BJ (cell line): ENCODE data around the gene SUPT20HL2. TPM values are rescaled to one million over a fixed set of nuclear protein-coding genes. Genes with fewer than 3 reads are reported as not detected.
"Not testable (repeated sequence)": the region's sequence is repeated elsewhere in the genome, so short reads cannot be mapped to it uniquely, and the experiment has no call there.

Source experiments
- CTCF ChIA-PET: fragments of 350-600 bp; formaldehyde crosslinking; extraction: SDS; loops from one replicate; lab custom pipeline; 2021; ENCODE audit warnings: antibody characterized with exemption, inconsistent platforms; lab: Yijun Ruan, JAX
- POLR2A ChIA-PET: fragments of 300-600 bp; sonication (Branson Sonifier 250); formaldehyde crosslinking; extraction: SDS; loops from one replicate; lab custom pipeline; 2021; ENCODE audit warnings: antibody characterized with exemption; lab: Charles Lee
- DNase-seq: peaks from one replicate; pipeline ENCODE4 v3.0.0-alpha.2; 2011; ENCODE audit warnings: low read depth
- H3K27me3 ChIP-seq: 2 replicates; pipeline ENCODE4 v1.6.0; 2011; ENCODE audit warnings: low read length; ENCODE audit not compliant: control insufficient read depth, insufficient read depth
- H3K36me3 ChIP-seq: 2 replicates; pipeline ENCODE4 v1.5.1; 2011; ENCODE audit warnings: low read length; ENCODE audit not compliant: control insufficient read depth, insufficient read depth
- H3K4me3 ChIP-seq: 2 replicates; pipeline ENCODE4 v1.5.1; 2011; ENCODE audit warnings: low read depth, mild to moderate bottlenecking, control low read depth, low read length
- CTCF ChIP-seq: IDR thresholded peaks from 2 replicates; pipeline ENCODE4 v1.5.1; 2011; ENCODE audit warnings: low read depth, mild to moderate bottlenecking, control low read depth, inconsistent platforms, low read length, moderate library complexity; ENCODE audit not compliant: insufficient read depth
- polyA plus RNA-seq: library from polyadenylated mRNA; depleted of rRNA; stranded (reverse); fragments of >200 nt; gene quantifications from 2 replicates; pipeline ENCODE4 v1.2.3, GENCODE V29; 2011

The SUPT20HL2 gene
- polyA plus RNA-seq, 1 experiment: not detected

- ChIA-PET POLR2A (no interaction called here), CTCF (no interaction called here)
- Histone ChIP-seq H3K4me3 (no peak overlapping the region), H3K27me3 (no peaks in the 10 kb centered on the region), H3K36me3 (no peaks in the 10 kb centered on the region)
- no peak for TF ChIP-seq CTCF
- no peak for DNase-seq
Observed at GRCh38 chrX:24325231-24325630, 11.4 kb upstream of the SUPT20HL2 start.

- CTCF ChIA-PET: no interaction called here
- Histone ChIP-seq H3K27me3 (no peaks in the 10 kb centered on the region), H3K4me3 (no peak overlapping the region), H3K36me3 (no peaks in the 10 kb centered on the region)
- DNase-seq: no peak
- TF ChIP-seq CTCF: no peak
- POLR2A ChIA-PET: no interaction called here
Observed at GRCh38 chrX:24321741-24322395, 8.0 kb upstream of the SUPT20HL2 start.

- H3K36me3 ChIP-seq: no peaks in the 10 kb centered on the region
- no peak for DNase-seq
- H3K4me3 ChIP-seq: no peak overlapping the region
- TF ChIP-seq CTCF: no peak
- ChIA-PET POLR2A (no interaction called here), CTCF (no interaction called here)
- no peaks in the 10 kb centered on the region for H3K27me3 ChIP-seq
Observed at GRCh38 chrX:24317567-24317966, 3.7 kb upstream of the SUPT20HL2 start.

DNA sequence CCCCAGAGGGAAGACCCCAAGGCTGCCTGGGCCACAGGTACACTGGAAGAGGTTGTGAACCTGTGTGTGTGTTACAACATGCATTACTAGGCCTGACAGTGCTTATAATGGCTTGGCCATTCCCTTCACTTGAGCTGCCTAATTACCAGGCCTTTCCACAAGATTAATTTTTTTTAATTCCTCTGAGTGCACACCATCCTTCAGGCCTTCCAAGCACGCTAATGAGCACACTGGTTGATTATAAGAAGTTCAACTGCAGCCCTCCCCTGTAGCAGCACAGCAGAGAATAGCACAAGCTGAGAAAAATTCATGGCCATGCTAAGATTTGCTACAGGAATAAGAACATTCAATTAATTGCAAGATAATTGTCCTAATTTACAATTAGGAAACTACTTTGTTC, 2.2 kb upstream of the SUPT20HL2 start:
- TF ChIP-seq CTCF: no peak
- DNase-seq: no peak
- POLR2A ChIA-PET: no interaction called here

GRCh38 chrX:24312249-24312607, 1.6 kb downstream of the SUPT20HL2 start:
- CTCF ChIA-PET, H3K36me3 ChIP-seq, POLR2A ChIA-PET, H3K27me3 ChIP-seq, DNase-seq, H3K4me3 ChIP-seq: not testable (repeated sequence)

More for the DNA sequence above, 2.2 kb upstream of the SUPT20HL2 start:
- Histone ChIP-seq H3K36me3 (no peaks in the 10 kb centered on the region), H3K27me3 (no peaks in the 10 kb centered on the region), H3K4me3 (no peak overlapping the region)
- CTCF ChIA-PET: interaction anchor here (0.7 kb wide), 1 partner anchor 56 kb away, joined by 3 read pairs; no protein-coding TSS in a partner anchor

DNA sequence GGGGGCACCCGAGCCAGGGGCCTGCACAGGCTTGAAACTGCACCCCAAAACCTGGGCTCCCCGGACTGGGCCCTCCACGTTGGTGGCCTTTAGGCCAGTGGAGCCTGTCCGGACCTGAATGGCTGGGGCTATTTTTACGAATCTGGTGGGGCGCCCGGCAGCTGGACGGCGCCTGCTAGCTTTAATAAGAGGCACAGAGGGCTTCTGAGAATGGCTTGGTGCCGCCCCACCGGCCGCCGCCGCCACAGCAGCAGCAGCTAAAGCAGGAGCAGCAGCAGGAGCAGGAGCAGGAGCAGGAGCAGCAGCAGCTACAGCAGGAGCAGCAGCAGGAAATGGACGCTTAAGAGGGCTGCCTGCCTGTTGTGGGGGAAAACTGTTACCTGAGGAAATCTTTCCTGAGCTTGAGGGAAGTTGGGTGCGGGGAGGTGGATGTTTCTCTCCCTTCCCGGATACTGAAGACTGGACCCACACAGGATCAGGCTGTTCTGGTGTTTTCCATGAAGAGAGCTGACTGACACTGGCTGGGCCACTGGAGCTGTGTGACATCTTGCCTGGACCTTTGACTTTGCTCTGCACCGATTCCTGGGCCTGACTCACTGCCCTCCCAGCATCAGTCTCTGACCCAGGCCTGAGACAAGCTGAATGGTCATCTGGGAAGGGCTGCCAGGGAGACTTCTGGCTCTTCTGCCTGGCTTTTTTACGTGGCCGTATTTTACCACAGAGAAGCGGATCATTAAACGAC, 2.2 kb downstream of the SUPT20HL2 start:
- H3K4me3 ChIP-seq, CTCF ChIA-PET, H3K36me3 ChIP-seq, H3K27me3 ChIP-seq, POLR2A ChIA-PET, DNase-seq: not testable (repeated sequence)

GRCh38 chrX:24310916-24311315, 3.0 kb downstream of the SUPT20HL2 start:
- H3K36me3 ChIP-seq, H3K4me3 ChIP-seq, H3K27me3 ChIP-seq, POLR2A ChIA-PET, CTCF ChIA-PET, DNase-seq: not testable (repeated sequence)

DNA sequence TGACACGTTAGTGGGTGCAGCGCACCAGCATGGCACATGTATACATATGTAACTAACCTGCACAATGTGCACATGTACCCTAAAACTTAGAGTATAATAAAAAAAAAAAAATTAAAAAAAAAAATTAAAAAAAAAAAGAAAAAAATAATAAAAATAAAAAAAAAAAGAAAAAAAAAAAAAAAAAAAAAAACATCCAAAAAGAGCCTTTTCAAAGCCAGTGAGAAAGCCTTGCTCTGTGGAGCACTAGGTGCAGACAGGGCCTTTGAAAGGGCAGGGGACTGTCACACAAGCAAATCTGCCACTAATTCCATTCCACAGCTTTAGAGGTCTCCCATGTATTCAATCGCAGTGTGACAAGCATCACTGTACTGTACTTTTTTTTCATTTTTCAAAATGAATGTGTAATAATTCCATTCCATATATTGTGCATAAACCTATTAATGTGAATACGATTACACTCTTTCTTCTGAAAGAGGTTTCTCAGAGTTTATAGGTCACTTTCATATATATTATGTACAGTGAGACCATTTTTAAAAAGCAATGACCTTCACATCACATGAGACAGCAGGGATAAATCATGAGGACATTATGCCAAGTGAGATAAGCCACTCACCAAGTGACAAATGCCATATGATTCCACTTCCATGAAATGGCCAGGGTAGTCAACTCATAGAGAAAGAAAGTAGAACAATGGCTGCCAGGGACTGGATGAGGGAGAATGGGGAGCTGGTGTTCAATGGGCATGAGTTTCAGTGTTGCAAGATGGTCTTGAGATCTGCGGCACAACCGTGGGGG, 4.1 kb downstream of the SUPT20HL2 start:
- CTCF ChIA-PET, H3K4me3 ChIP-seq, POLR2A ChIA-PET, H3K27me3 ChIP-seq, DNase-seq, H3K36me3 ChIP-seq: not testable (repeated sequence)
